HepG2 (cell line): ENCODE data around the gene PFKFB4.

Experiments used
- CEBPB ChIP-seq: IDR thresholded peaks from 2 replicates; pipeline ENCODE4 v1.6.1; 2011; ENCODE audit warnings: low read depth, low read length, improper control_type of control experiment, borderline replicate concordance
- TCF12 ChIP-seq, 2 experiments: fragments of 450-650 bp in 1 of 2; sonication (generic) in 1 of 2; formaldehyde crosslinking in 1 of 2; IDR thresholded peaks; 2 replicates each; pipeline versions ENCODE4 v1.6.1 to v1.8.0; 2017 to 2022; ENCODE audit warnings: antibody characterized with exemption in 1 of 2, mild to moderate bottlenecking in 1 of 2, missing genetic modification reagents in 1 of 2, moderate library complexity in 1 of 2
- TRIM24 ChIP-seq: sonication (generic); formaldehyde crosslinking; IDR thresholded peaks from 2 replicates; pipeline ENCODE4 v1.8.0; 2022; ENCODE audit warnings: mild to moderate bottlenecking, missing genetic modification reagents
- ZNF350 ChIP-seq: sonication (generic); formaldehyde crosslinking; IDR thresholded peaks from 2 replicates; pipeline ENCODE4 v1.4.0; 2020; ENCODE audit warnings: mild to moderate bottlenecking, low read depth, missing genetic modification reagents, borderline replicate concordance

GRCh38 chr3:48560648-48561018 is 4.0 kb upstream of the PFKFB4 start:
- TF ChIP-seq ZNF350 (CRISPR knock-in tag): no peak
- TF ChIP-seq TRIM24 (CRISPR knock-in tag): no peak
- TF ChIP-seq TCF12 (IDR thresholded peaks at IDR 0.05): no peak
- TF ChIP-seq TCF12 (CRISPR knock-in tag; IDR thresholded peaks at IDR 0.05): no peak
- no peak for TF ChIP-seq CEBPB
